ENCODE data around the gene FAM13A. TPM values are rescaled to one million over a fixed set of nuclear protein-coding genes. Genes with fewer than 3 reads are reported as not detected.

The FAM13A gene
- total and polyA plus RNA-seq, 10 of the 15 experiments (the other 5 are each of a cell fraction or from before 2014, with no cell fraction given), result 0.05 to 1.8 (median 0.27) TPM; not detected in 1

- Histone ChIP-seq H3K79me2 (ENCODE audit: control insufficient read depth, insufficient read depth, low read length) (no peaks in the 10 kb centered on the region; the same call in 1 of the 2 replicates), H3K36me3 (ENCODE audit: control insufficient read depth in 2 of 2, insufficient read depth in 2 of 2, low read length in 1 of 2) (no peaks in the 10 kb centered on the region), H3K4me3 (peak overlapping the region; percentile 26; the same call in 1 of the 2 replicates), H3K27me3 (replicated peaks in 1 of 2; ENCODE audit: control insufficient read depth in 2 of 2, insufficient read depth in 2 of 2, low read length in 1 of 2) (no peaks in the 10 kb centered on the region), H3K27ac (ENCODE audit: control insufficient read depth, insufficient read depth) (peak overlapping the region; percentile 13; the same call in 1 of the 2 replicates), H3K9ac (ENCODE audit: control insufficient read depth, insufficient read depth, low read length) (peak overlapping the region; percentile 51; the same call in 1 of the 2 replicates), H3K9me3 (replicated peaks; ENCODE audit: control insufficient read depth, insufficient read depth, low read length) (peaks cover 2% of the 10 kb centered on the region; the same call in 1 of the 3 replicates), H3K4me2 (ENCODE audit: control insufficient read depth, insufficient read depth) (peak overlapping the region; percentile 41; the same call in 1 of the 2 replicates), H2AFZ (ENCODE audit: control insufficient read depth, low read depth, low read length) (peak overlapping the region; percentile 85), H4K20me1 (ENCODE audit: control insufficient read depth, insufficient read depth) (no peaks in the 10 kb centered on the region), H3K4me1 (ENCODE audit: control insufficient read depth, insufficient read depth, low read length) (no peaks in the 10 kb centered on the region)
- RAD21 ChIA-PET (ENCODE audit: unreplicated experiment), result interaction anchor here (0.7 to 4.2 kb wide), 14 partner anchors 10 to 240 kb away, joined by 3 to 64 read pairs (median 5); no protein-coding TSS in a partner anchor
- BruUV-seq (replicated peaks), result TSS peak; percentile 72
- SMC1A ChIA-PET (ENCODE audit: uncharacterized antibody, unreplicated experiment), result interaction anchor here (0.6 to 4.7 kb wide), 19 partner anchors 8 to 532 kb away, joined by 3 to 58 read pairs (median 5); partner anchors contain the start of gene PYURF
- ATAC-seq (peak; percentile 54), DNase-seq (ENCODE audit: low read depth, low spot score) (no peak), FAIRE-seq (no peak)
- POLR2A ChIA-PET, result interaction anchor here (1.0 to 3.1 kb wide), 8 partner anchors 12 to 233 kb away, joined by 3 to 18 read pairs (median 4); no protein-coding TSS in a partner anchor
- 46% methylated on average over 2 of the region's 2 CpGs for WGBS (ENCODE audit: insufficient coverage, insufficient replicate concordance, low lambda C conversion rate, missing lambda C conversion rate)
- CTCF ChIA-PET, result interaction anchor here (0.9 to 3.4 kb wide), 11 partner anchors 9 to 529 kb away, joined by 3 to 21 read pairs (median 6); partner anchors contain the start of gene TIGD2
- TF ChIP-seq SMARCA5 (IDR thresholded peaks at IDR 0.05) (0 out of 2 replicates have a peak, but pooled peaks have one; percentile 17), RB1 (IDR thresholded peaks at IDR 0.05; ENCODE audit: borderline replicate concordance) (no peak), NBN (IDR thresholded peaks at IDR 0.05) (0 out of 2 replicates have a peak, but pooled peaks have one; percentile 23), ZNF24 (IDR thresholded peaks at IDR 0.05) (0 out of 2 replicates have a peak, but pooled peaks have one; percentile 53)
- in situ Hi-C loops (cut with MboI) (no loop called here), intact Hi-C loops (cut with micrococcal nuclease; ENCODE audit: unreplicated experiment) (loop anchor here (2.0 kb wide), 1 partner anchor 54 kb away; the partner anchor contains the start of gene TIGD2)
Observed at GRCh38 chr4:89056292-89056952, 563 bp downstream of the FAM13A start.

Data from GM12878 (cell line).